Measurements from ENCODE around the gene EPS8L3.
"Not testable (repeated sequence)": the region's sequence is repeated elsewhere in the genome, so short reads cannot be mapped to it uniquely, and the experiment has no call there.

Gene EPS8L3

GRCh38 chr1:109732390-109732881, 31.3 kb downstream of the EPS8L3 start:
- no peak for DNase-seq

GRCh38 chr1:109730666-109731065, 33.1 kb downstream of the EPS8L3 start:
- no peak for DNase-seq

GRCh38 chr1:109728870-109729269, 34.9 kb downstream of the EPS8L3 start:
- DNase-seq = no peak

- no peak for DNase-seq
Observed at GRCh38 chr1:109726728-109727373, 36.9 kb downstream of the EPS8L3 start.

GRCh38 chr1:109726007-109726406, 37.7 kb downstream of the EPS8L3 start:
- DNase-seq = no peak

GRCh38 chr1:109725510-109725909, 38.2 kb downstream of the EPS8L3 start:
- DNase-seq = no peak

GRCh38 chr1:109724933-109725332, 38.8 kb downstream of the EPS8L3 start:
- DNase-seq = no peak

- DNase-seq = no peak
Observed at GRCh38 chr1:109722908-109723691, 40.6 kb downstream of the EPS8L3 start.

GRCh38 chr1:109721971-109722370, 41.8 kb downstream of the EPS8L3 start:
- DNase-seq = no peak

- DNase-seq = no peak
Observed at GRCh38 chr1:109721042-109721441, 42.7 kb downstream of the EPS8L3 start.

- DNase-seq = no peak
Observed at GRCh38 chr1:109719337-109719837, 44.3 kb downstream of the EPS8L3 start.

GRCh38 chr1:109718495-109718894, 45.2 kb downstream of the EPS8L3 start:
- no peak for DNase-seq

- no peak for DNase-seq
Observed at GRCh38 chr1:109717729-109718128, 46.0 kb downstream of the EPS8L3 start.

- DNase-seq = no peak
Observed at GRCh38 chr1:109716570-109717090, 47.1 kb downstream of the EPS8L3 start.

GRCh38 chr1:109716121-109716520, 47.6 kb downstream of the EPS8L3 start:
- DNase-seq = no peak

- DNase-seq = no peak
Observed at GRCh38 chr1:109714661-109715372, 48.9 kb downstream of the EPS8L3 start.

- DNase-seq = no peak
Observed at GRCh38 chr1:109713636-109714035, 50.1 kb downstream of the EPS8L3 start.

- DNase-seq = no peak
Observed at GRCh38 chr1:109712321-109712864, 51.3 kb downstream of the EPS8L3 start.

GRCh38 chr1:109711593-109712320, 52.0 kb downstream of the EPS8L3 start, which contains the start of gene GSTM5:
Gene GSTM5 (plus strand): TSS chr1:109712251. CDS start chr1:109712313, 62 bp downstream.
- not testable (repeated sequence) for DNase-seq

GRCh38 chr1:109709822-109710221, 53.9 kb downstream of the EPS8L3 start:
- not testable (repeated sequence) for DNase-seq

GRCh38 chr1:109708949-109709348, 54.8 kb downstream of the EPS8L3 start:
- not testable (repeated sequence) for DNase-seq

GRCh38 chr1:109705411-109705810, 58.3 kb downstream of the EPS8L3 start:
- no peak for DNase-seq

Data from NCI-H2029 (cell line).